ENCODE data around the gene C1R.

Gene C1R

GRCh38 chr12:7092229-7092985 lies at the start of gene C1R:
Gene C1R (minus strand): TSS chr12:7092445. CDS start chr12:7092388, 57 bp downstream.
- peak; percentile 62 to 74 for DNase-seq

DNA sequence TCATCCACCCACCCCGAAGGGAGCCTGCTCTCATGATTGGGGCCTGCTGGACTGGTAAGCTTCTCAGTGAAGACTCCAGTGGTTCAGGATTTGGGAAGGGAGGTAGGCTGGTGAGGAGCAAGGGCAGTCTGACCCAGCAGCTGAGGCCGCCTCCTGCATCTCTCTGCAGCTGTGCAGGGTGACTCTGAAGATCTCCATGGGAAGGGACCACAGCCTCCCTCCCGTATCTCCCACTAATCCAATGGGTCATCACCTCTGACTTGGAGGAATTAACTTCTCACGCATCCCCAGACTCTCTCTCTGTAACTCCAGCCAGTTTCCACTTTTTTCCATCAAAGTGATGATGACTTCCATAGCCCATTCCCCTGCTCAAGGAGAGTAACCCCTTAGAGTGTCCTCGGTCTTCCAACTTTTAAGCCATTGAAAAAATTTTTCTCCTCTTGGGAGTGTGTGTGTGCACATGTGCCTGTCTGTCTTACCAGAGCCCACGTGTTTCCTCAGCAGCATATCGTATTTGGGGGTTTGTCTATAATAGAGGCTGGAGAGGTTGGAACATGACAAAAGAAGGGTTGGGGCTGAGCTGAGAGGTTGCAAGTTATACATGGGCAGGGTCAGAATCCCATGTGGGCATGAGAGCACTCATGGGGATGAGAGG lies 49.2 kb upstream of the C1R start:
- DNase-seq, result no peak

- no peak for DNase-seq
These were observed 47.0 kb upstream of the C1R start for GRCh38 chr12:7139200-7139599.

DNA sequence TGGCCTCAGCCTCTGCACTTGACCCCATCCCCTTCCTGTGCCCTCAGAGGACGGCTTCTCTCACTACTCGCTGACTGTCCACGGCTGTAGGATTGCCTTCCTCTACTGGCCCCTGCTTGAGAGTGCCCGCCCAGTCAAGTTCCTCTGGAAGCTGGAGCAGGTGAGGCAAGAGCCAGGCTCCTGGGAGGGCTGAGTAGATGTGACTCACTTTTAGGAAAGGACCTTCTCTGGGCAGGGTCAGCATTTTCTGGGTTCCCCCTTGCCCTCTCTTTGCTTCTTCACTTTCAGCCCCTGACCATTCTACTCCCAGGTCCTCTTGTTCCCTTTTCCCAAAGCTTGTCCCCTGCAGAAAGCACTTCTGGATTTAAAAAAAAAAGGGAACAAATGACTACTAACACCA lies 45.7 kb upstream of the C1R start:
- DNase-seq, result no peak

DNA sequence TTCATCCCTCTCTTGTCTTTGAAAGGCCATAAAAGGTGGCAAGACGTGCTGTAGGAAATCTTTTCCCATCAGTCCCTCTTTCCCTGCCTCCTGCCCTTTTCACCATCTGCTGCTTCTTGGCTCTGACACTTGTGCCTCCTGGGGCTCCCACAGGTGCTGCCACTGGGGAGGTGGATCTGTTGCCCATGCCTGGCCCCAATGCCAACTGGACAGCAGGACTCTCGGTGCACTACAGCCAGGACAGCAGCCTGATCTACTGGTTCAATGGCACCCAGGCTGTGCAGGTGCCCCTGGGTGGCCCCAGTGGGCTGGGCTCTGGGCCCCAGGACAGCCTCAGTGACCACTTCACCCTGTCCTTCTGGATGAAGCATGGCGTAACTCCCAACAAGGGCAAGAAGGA lies 44.4 kb upstream of the C1R start:
- no peak for DNase-seq

DNA sequence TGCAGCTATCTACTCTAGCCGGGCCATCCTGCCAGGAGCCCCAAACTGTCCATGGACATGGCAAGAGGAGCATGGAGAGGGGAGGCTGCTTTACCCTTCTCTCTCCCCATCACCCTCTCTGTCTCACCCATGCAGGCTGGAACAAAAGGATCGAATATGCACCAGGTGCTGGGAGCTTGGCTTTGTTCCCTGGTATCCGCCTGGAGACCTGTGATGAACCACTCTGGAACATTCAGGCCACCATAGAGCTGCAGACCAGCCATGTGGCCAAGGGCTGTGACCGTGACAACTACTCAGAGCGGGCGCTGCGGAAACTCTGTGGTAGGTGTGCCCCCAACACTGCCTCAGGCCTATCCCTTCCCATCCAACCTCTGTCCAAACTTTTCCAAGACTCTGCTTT lies 43.8 kb upstream of the C1R start:
- DNase-seq, result no peak

DNA sequence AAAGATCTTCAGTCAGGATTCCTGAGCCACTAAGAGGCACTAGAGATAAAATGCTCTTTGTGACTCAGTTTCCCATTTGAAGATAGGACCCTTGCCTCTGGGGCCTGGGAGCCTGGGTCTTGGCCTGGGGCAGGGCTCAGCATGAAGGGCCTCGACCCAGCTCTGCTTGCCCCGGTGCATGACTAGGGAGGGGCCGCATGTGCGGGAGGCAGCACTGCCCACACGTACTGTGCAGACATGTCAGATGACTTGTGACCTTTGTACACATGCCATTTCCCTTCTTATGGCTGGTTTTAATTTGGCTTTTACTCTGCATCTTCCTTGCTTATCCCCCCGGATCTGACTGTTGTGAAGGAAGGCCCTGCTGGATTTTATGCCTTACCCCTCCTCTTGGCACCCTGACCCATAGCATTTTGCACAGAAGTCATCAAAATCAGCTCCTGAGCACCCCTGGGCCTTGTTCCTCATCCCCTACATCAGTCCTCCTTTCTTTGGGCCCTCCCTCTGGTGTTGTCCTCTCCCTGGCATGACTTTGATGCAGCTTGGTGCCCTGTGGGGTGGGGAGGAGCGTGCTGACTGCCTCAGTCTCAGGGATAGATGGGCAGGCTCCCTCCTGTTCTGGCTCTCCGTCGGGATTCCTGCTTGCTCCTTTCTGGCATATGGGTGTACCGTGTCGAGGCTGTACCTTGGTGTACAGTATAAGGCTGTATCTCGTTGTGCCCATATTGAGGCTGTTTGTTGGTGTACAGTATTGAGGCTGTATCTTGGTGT lies 42.3 kb upstream of the C1R start:
- no peak for DNase-seq

- peak in 1 of 2 donors; percentile 37 for DNase-seq
These were observed 39.2 kb upstream of the C1R start for GRCh38 chr12:7131502-7131866.

DNA sequence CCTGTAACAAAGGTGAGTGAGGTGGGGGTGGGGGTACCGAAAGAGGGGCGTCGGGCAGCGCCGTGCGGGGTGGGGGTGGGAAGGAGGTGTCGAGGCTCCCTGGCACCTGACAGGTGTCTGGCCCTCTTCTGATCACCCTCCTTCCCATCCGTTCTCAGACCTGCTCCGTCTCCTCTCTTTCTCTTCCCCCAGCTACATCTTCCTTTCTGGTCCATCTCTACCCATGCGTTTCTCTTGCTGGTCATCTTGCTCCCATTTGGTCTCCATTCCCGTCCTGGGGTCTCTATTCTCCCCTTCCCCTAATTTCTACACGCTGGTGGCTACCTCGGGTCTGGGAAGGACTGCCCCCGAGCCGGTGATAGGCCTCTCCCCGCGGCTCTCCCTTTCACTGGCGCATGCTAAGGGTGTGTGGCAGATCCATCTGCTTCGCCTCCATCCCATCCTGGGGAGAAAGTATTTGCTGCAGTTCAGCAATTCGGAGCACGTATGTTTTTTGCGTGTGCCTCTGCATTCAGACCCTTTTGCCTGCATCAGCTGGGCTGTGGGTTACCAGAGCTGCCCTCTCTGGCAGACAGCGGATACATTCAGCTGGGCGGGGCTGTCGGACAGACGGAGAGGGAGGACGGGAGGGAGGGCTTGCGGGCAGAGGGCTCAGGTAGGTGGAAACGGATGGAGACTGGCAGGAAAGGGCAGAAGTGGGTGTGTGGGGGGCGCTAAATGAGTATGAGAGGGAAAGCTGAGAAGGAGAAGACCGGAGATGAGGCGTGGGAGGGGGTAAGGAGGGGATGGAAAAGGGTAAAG lies 38.7 kb upstream of the C1R start:
- peak; percentile 51 to 59 for DNase-seq

- peak; percentile 84 to 92 for DNase-seq
These were observed 37.8 kb upstream of the C1R start, which contains the start of gene CLSTN3 for GRCh38 chr12:7129872-7130691. Gene CLSTN3 (plus strand): TSS chr12:7130371. CDS start chr12:7130649, 278 bp downstream.

DNA sequence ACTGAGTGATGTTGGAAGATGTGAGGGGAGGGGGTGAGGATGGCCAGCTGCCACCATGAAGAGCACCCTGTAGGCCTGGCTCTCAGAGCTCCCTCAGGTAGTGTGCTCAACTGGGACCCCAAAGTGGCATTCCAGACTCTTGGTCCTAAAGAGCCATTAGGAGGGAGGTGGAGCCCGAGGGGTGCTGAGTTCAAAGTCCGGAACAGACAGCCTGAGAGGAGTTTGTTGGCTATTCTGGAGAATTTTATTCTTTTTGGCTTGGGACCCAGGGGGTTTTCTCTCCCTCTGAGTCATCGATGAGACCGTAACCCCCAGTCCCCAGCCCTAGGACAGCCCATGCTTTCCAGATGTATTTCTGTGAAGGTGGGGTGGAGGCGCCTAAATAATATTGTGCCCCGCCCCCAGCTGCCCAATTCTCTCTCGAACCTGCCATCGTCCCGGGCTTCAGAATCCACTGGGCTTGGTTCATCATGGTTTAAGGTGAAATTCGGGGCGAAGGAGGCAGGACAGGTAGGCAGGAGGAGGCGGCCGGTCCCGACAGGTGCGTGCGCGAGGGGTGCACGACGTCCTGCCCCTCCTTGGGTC lies 37.1 kb upstream of the C1R start:
- DNase-seq, result no peak

DNA sequence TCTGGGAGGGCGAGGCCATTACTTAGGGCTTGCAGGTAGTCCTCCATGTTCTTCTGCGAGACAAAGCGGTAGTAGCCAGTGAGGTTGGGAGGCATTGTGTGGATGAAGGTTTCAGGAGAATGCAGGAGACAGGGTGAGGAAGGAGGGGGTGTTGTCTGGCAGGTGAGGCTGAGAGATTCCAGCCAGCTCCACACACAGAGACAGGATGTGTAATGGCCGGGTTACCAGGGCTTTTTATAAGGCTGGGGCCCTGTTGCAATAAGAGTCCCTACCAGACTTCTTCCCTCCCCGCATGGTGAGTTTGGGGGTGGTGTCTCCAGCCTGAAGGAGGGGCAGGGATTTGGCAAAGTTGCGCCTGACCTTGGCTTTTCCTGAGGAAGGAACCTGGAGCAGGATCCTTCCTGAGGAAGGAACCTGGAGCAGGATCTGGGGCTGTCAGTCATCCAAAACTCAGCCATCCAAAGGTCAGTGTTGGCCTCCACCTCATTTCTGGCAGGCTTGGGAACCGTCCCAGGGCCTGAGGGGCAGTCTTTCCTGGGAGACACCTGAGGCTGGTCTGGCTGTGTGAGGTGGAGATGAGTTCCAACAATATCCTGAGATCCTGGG lies 36.5 kb upstream of the C1R start, which contains the start of gene RBP5:
Gene RBP5, minus strand, starts transcription at position 209 of the 606 bp plus-strand sequence. Its CDS starts 114 bp downstream, at position 95.
- DNase-seq, result no peak

GRCh38 chr12:7127916-7128626 lies 35.8 kb upstream of the C1R start:
- no peak for DNase-seq

GRCh38 chr12:7125632-7126227 lies 33.5 kb upstream of the C1R start:
- DNase-seq, result no peak

GRCh38 chr12:7123806-7124522 lies 31.7 kb upstream of the C1R start:
- DNase-seq, result no peak

DNA sequence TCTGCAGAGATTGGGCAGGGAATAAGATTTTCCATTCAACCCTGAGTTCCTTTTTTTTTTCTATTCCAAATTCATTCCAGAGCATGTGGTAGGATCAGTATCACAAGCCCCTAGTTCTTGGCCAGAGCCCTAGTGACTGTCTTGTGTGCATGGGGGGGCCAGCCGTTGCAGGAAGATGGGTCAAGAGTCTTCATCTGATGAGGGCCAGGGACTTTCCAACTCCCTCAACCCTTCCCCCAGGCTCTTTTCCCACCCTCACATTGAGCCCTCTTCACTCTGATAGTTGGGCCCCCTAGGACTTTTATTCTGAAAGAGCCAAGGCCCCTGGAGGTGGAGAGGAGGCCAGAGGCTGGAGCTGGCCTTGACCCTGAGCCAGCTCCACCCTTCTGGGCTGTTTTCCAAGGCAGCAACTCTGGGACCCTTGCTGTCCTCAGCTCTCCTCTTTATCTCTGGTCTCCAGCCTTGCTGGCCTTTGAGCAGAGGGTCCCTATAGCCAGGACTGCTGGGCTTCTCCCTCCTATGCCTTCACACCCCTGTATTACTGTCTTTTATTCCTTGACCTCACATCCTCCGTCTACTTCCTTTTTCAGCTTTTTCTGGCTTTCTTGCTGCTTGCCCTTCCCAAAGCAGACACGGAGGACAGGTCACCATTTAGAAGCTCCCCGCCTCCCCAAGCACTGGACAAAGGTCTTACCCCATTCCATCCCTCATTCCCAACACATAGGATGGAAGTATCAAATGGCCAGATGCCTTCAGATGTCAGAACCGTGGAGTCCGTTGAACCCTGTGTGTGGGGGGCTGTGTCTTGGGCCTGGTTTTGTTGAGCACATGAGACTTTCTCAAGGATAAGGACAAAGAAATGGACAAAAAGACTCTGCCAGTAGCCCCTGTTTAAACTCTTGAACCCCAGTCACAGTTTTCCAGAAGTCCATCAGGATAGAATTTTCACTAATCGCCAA lies 30.8 kb upstream of the C1R start:
- no peak for DNase-seq

DNA sequence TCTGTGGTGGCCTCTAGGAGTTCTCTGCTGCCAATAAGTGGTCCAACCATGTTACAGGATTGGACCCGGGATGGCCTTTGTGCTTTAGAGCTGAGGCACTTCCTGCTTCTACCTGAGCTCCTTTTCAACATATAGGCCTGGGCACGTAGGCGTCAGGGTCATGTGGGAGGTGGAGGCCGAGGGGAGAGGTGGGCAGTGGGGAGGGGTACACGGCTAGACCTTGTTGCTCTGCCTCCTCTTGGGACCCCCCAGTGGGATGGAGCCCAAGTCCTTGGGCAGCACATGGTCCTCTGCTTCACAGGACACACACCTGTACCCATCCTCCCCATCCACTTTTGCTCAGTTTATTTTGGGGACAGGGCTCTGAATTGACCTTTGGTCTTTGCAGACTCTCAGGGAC lies 29.1 kb upstream of the C1R start:
- DNase-seq, result no peak

DNA sequence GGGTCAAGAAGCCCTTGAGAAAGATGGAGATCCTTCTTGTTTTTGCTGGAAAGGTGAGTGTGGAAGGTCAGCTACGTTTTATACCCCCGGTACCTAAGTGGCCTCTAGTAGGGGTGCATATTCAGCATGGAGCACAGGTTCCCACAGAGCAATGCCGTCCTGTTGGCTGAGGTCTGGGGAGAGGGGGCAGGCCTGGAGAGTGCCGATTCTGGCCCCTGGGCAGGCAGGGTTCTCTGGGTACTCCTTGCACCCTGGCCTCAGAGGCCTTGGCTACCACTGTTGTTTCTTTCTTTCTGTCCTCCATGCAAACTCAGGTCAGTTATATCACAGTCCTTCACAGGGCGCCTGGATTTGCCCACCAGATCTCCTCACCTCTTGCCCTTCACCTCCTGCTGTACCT lies 27.9 kb upstream of the C1R start:
- no peak for DNase-seq
